Cardiac muscle cell (in vitro differentiated cells and primary cell): ENCODE data around the gene DENND11. TPM values are rescaled to one million over a fixed set of nuclear protein-coding genes. Genes with fewer than 3 reads are reported as not detected.
"Not testable (repeated sequence)": the region's sequence is repeated elsewhere in the genome, so short reads cannot be mapped to it uniquely, and the experiment has no call there.

Source experiments
- DNase-seq, 2 donors: peaks; one replicate each; pipeline versions ENCODE4 v3.0.0 to v3.0.0-alpha.2; 2010 to 2017; ENCODE audit warnings: low read depth in 1 of 2, low spot score in 1 of 2
- H3K27ac ChIP-seq: fragments of 200-600 bp; sonication (generic); 2 replicates; pipeline ENCODE4 v1.5.1; 2016
- H3K27me3 ChIP-seq: fragments of 200-600 bp; sonication (generic); 2 replicates; pipeline ENCODE4 v1.6.0; 2016; ENCODE audit warnings: control low read depth
- H3K36me3 ChIP-seq: fragments of 200-600 bp; sonication (generic); 2 replicates; pipeline ENCODE4 v1.5.1; 2016; ENCODE audit warnings: control low read depth
- H3K4me1 ChIP-seq: fragments of 200-600 bp; sonication (generic); 2 replicates; pipeline ENCODE4 v1.8.1; 2017; ENCODE audit warnings: low read depth, mild to moderate bottlenecking, mixed run types
- H3K4me3 ChIP-seq: fragments of 200-600 bp; sonication (generic); 2 replicates; pipeline ENCODE4 v1.5.1; 2016; ENCODE audit warnings: mild to moderate bottlenecking
- H3K9me3 ChIP-seq: fragments of 200-600 bp; sonication (generic); 2 replicates; pipeline ENCODE4 v1.5.1; 2017; ENCODE audit warnings: low read depth, mild to moderate bottlenecking, control low read depth
- CTCF ChIP-seq: IDR thresholded peaks from 2 replicates; pipeline ENCODE4 v1.5.1; 2012; ENCODE audit warnings: low read depth, mild to moderate bottlenecking, low read length
- polyA plus RNA-seq: library from polyadenylated mRNA; unstranded; fragments of >200 nt; fragmentation: Nextera tagmentation; extraction: Ambion mirVana; gene quantifications from 2 replicates; pipeline ENCODE4 v1.2.1, GENCODE V29; 2016
- total RNA-seq: library from RNA; depleted of rRNA; stranded (reverse); fragments of >200 nt; gene quantifications from 2 replicates; pipeline ENCODE4 v1.2.3, GENCODE V29; 2016

DENND11 gene
- total and polyA plus RNA-seq, 2 experiments from 2014 or later: 5.0 to 15.5 TPM

GRCh38 chr7:141696348-141696747 is 5.6 kb downstream of the DENND11 start:
- Histone ChIP-seq H3K4me1 (peaks cover 14% of the 10 kb centered on the region), H3K27me3 (no peaks in the 10 kb centered on the region), H3K4me3 (no peak overlapping the region), H3K27ac (no peak overlapping the region), H3K36me3 (no peaks in the 10 kb centered on the region), H3K9me3 (no peaks in the 10 kb centered on the region)
- TF ChIP-seq CTCF: no peak
- no peak for DNase-seq

GRCh38 chr7:141695803-141696289 is 6.1 kb downstream of the DENND11 start:
- H3K4me1 ChIP-seq: peaks cover 14% of the 10 kb centered on the region
- no peak for DNase-seq
- H3K36me3 ChIP-seq: no peaks in the 10 kb centered on the region
- H3K27me3 ChIP-seq: no peaks in the 10 kb centered on the region
- H3K27ac ChIP-seq: no peak overlapping the region
- H3K4me3 ChIP-seq: no peak overlapping the region
- no peak for TF ChIP-seq CTCF
- no peaks in the 10 kb centered on the region for H3K9me3 ChIP-seq

GRCh38 chr7:141693082-141693481 is 8.9 kb downstream of the DENND11 start:
- H3K36me3 ChIP-seq: no peaks in the 10 kb centered on the region
- no peak for TF ChIP-seq CTCF
- no peaks in the 10 kb centered on the region for H3K9me3 ChIP-seq
- H3K27me3 ChIP-seq: no peaks in the 10 kb centered on the region
- H3K4me3 ChIP-seq: no peak overlapping the region
- no peak overlapping the region for H3K27ac ChIP-seq
- no peak for DNase-seq
- H3K4me1 ChIP-seq: peaks cover 14% of the 10 kb centered on the region

GRCh38 chr7:141691961-141692360 is 10.0 kb downstream of the DENND11 start:
- no peak for DNase-seq
- TF ChIP-seq CTCF: no peak
- no peak overlapping the region for H3K4me3 ChIP-seq

GRCh38 chr7:141691540-141691939 is 10.4 kb downstream of the DENND11 start:
- Histone ChIP-seq H3K9me3 (no peaks in the 10 kb centered on the region), H3K27ac (no peak overlapping the region), H3K4me1 (peaks cover 14% of the 10 kb centered on the region), H3K36me3 (no peaks in the 10 kb centered on the region), H3K27me3 (no peaks in the 10 kb centered on the region), H3K4me3 (no peak overlapping the region)
- DNase-seq: no peak
- TF ChIP-seq CTCF: no peak

More at GRCh38 chr7:141691961-141692360, 10.0 kb downstream of the DENND11 start:
- no peak overlapping the region for H3K27ac ChIP-seq
- H3K9me3 ChIP-seq: no peaks in the 10 kb centered on the region
- no peaks in the 10 kb centered on the region for H3K27me3 ChIP-seq
- peaks cover 14% of the 10 kb centered on the region for H3K4me1 ChIP-seq
- H3K36me3 ChIP-seq: no peaks in the 10 kb centered on the region

GRCh38 chr7:141689072-141689825 is 12.7 kb downstream of the DENND11 start:
- not testable (repeated sequence) for H3K9me3 ChIP-seq, H3K27ac ChIP-seq, DNase-seq, H3K27me3 ChIP-seq, H3K4me3 ChIP-seq, H3K4me1 ChIP-seq
- H3K36me3 ChIP-seq: peaks cover 12% of the 10 kb centered on the region
